Skin epidermis (tissue), 12 donors: Measurements from ENCODE around the gene PCNX1.
"Not testable (repeated sequence)": the region's sequence is repeated elsewhere in the genome, so short reads cannot be mapped to it uniquely, and the experiment has no call there.

Experiments used
- H3K27ac ChIP-seq, 21 experiments: fragments of 200-600 bp; sonication (generic) in 11 of 21; one replicate each; pipeline ENCODE4 v1.5.0; 2020; ENCODE audit warnings: mild to moderate bottlenecking in 3 of 21, inconsistent platforms in 2 of 21, moderate library complexity in 2 of 21
- H3K4me3 ChIP-seq, 7 experiments: fragments of 200-600 bp; sonication (generic) in 2 of 7; one replicate each; pipeline ENCODE4 v1.5.0; 2020; ENCODE audit warnings: inconsistent platforms in 2 of 7, mild to moderate bottlenecking in 2 of 7, moderate library complexity in 1 of 7

The PCNX1 gene

DNA sequence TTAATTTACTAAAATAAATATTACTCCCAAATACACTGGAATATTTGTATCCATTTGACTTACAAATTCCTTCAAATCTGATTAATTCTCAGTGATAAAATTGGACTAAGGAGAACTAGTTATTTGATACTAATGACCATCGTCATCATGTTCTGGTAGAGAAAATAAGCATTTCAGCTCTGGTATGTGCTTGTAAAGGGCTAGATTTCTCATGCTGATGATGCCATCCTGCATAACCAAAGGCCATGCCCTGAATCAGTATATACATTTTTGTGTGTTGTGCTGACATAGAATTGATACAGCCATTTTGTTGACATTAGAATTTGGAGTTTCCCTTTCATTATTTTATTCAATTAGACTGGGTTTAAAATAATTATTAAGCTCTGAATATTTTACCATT is 148.9 kb downstream of the PCNX1 start:
- Histone ChIP-seq H3K4me3 (no peak overlapping the region), H3K27ac (no peak overlapping the region)

DNA sequence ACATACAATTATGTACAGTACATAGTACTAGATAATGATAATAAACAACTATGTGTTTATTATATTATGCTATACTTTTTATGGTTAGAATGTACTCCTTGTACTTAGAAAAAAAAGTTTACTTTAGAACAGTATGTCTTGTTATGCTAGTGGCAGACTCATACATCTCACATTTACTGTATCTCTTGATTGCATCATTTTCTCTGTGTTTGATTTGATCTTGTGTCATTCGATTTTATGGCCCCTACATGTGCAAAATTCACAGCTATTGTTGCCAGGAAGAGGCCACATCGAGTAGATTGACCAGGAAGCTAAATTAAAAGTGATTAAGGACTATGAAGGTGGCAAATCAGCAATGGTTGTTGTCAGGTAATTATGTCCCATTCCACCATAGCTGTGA is 153.0 kb downstream of the PCNX1 start:
- no peak overlapping the region for H3K4me3 ChIP-seq
- H3K27ac ChIP-seq = no peak overlapping the region

DNA sequence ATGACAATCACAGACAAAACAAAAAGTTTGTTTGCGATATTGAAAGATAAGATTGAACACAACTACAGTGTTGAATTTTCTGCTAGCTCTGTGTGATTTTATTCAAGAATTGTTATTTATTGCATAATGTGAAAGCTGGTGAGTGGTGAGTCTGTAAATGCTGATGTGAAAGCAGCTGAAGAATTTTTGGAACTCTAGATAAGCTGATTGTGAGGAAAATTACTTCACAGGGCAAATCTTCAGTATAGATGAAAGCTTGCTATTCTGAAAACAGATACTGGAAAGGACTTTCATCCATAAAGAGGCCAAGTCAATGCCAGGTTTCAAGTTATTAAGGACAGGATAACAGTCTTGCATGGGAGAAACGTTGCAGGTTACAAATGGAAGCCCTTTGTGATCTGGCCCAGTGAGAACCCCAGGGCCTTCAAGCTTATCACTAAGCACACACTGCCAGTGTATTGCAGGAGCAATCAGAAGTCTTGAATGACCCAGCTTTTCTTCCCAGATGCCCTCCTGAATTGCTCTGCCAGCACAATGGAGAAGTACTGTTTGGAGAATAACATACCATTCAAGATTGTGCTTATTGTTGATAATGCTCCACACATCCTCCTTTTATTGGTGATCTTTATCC is 153.7 kb downstream of the PCNX1 start:
- H3K27ac ChIP-seq = no peak overlapping the region

DNA sequence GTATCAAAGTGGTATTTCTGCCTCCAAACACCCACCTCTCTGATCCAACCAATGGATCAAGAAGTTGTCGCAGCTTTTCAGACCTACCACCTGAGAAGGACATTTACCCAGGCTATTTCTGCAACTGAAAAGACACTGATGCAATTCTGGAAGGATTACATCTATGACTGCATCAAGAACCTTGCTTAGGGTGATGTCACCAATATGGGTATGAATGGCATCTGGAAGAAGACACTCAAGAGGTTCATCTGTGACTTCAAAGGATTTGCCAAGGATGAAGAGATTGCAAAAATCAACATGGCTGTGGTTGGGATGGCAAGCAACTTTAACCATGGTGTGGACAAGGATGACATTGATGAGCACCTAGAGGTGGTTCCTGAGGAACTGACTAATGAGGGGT is 154.2 kb downstream of the PCNX1 start:
- H3K4me3 ChIP-seq = no peak overlapping the region
- no peak overlapping the region for H3K27ac ChIP-seq

More for the DNA sequence above, 153.7 kb downstream of the PCNX1 start:
- no peak overlapping the region for H3K4me3 ChIP-seq

DNA sequence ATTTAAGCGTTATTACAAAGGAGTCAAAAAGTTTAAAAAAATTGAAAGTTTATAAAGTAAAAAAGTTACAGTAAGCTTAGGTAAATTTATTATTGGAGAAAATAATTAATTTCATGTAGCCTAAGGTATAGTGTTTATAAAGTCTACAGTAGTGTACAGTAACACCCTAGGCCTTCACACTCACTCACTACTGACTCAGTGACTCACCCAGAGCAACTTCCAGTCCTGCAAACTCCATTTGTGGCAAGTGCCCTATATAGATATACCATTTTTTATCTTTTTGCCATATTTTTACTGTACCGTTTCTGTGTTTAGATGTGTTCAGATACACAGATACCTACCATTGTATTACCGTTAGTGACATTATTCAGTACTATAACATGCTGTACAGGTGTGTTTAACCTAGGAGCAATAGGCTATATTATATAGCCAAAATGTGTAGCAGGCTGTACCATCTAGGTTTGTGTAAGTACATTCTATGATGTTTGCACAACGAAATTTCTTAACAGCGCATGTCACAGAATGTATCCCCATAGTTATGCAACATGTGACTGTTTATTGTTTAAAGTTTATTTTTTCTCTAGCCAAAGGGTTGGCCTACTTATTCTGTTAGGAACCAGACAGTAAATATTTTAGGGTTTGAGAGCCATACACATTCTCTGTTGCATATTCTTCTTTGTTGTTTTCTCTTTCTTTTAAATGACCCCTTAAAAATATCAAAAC is 155.5 kb downstream of the PCNX1 start:
- H3K27ac ChIP-seq = no peak overlapping the region
- H3K4me3 ChIP-seq = no peak overlapping the region

DNA sequence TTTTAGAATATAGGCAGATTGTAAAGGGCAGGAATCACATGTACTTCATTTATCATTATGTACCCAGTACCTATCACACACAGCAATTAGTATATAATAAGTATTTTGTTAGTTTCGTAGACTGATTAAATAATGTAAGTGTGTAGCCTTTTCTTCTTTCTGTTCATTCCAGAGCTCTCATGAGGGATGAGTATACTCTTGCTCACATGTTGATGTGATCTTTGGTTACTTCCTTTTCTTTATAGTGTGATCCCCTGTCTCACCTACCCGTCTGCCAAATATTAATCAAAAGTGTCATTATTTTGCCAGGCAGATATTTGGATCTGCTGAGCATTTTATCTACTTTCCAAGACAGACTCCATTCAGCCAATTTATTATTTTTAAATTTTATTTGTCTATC is 156.1 kb downstream of the PCNX1 start:
- H3K4me3 ChIP-seq = no peak overlapping the region
- H3K27ac ChIP-seq = no peak overlapping the region

DNA sequence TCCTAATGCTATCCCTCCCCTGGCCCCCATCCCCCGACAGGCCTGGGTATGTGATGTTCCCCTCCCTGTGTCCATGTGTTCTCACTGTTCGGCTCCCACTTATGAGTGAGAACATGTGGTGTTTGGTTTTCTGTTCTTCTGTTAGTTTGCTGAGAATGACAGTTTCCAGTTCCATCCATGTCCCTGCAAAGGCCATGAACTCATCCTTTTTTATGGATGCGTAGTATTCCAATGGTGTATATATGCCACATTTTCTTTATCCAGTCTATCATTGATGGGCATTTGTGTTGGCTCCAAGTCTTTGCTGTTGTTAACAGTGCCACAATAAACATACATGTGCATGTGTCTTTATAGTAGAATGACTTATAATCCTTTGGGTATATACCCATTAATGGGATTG is 157.5 kb downstream of the PCNX1 start:
- H3K4me3 ChIP-seq, H3K27ac ChIP-seq: not testable (repeated sequence)

DNA sequence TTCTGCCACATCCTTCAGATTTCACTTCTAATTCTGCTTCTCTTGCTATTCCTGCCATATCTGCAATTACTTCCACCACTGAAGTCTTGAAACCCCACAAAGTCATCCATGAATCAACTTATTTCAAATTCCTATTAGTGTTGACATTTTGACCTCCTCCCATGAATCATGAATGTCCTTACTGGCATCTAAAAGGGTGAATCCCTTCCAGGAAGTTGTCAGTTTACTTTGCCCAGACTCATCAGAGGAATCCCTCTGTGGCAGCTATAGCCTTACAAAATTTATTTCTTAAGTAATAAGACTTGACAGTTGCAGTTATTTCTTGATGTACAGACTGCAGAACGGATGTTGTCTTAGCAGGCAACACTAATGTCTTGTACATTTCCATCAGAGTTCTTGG is 162.9 kb downstream of the PCNX1 start:
- H3K27ac ChIP-seq = no peak overlapping the region
- H3K4me3 ChIP-seq = no peak overlapping the region

DNA sequence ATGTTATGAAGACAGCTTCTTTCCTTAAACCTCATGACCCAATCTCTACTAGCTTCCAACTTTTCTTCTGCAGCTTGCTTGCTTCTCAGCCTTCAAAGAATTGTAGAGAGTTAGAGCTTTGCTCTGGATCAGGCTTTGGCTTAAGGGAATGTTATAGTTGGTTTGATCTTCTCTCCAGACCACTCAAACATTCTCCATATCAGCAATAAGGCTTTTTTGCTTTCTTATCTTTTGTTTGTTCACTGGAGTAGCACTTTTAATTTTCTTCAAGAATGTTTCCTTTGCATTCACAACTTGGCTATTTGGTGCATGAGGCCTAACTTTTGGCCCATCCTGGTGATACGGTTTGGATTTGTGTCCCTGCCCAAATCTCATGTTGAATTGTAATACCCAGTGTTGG is 163.8 kb downstream of the PCNX1 start:
- Histone ChIP-seq H3K4me3 (no peak overlapping the region), H3K27ac (no peak overlapping the region)

DNA sequence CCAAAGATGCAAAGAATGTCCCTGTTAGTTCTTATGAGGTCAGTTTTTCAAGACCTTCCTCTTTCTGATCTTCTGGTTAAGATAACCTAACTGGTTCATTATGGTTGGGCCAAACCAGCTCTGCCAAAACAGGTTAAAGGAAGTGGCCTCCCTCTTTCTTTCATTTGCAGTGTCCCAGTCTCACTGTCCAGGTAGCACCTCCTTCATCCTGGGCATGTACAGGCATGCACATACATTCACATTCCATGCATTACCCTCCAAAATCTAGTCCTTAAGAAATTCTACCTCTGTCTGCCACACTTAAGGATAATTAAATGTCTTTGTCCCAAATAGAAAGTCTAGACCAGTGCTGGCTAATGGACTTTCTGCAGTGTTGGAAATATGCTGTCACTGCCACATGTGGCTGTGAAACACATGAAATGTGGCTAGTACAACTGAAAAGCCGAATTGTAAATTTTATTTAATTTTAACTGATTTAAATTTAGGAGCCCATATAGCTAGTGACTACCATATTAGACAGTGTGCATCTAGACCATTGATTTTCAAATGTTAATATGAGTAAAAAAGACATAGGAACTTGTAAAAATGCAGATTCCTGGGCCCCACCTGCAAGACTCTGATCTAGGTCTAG is 169.3 kb downstream of the PCNX1 start:
- Histone ChIP-seq H3K4me3 (no peak overlapping the region), H3K27ac (no peak overlapping the region)

DNA sequence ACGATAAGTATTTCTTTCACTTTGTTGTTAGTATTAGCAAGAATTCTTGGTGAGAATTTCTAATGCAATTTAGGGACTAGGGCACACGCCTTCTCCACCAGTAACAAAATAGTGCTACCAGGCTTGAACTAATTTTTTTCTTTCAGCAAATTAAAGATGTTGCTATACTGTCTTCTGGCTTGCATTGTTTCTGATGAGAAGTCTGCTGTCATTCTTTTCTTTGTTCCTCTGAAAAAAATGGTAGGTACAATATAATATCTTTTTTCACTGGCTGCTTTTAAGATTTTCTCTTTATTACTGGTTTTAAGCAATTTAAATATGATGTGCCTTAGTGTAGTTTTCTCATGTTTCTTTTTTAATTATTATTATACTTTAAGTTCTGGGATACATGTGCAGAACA is 171.2 kb downstream of the PCNX1 start:
- Histone ChIP-seq H3K27ac (no peak overlapping the region), H3K4me3 (no peak overlapping the region)

DNA sequence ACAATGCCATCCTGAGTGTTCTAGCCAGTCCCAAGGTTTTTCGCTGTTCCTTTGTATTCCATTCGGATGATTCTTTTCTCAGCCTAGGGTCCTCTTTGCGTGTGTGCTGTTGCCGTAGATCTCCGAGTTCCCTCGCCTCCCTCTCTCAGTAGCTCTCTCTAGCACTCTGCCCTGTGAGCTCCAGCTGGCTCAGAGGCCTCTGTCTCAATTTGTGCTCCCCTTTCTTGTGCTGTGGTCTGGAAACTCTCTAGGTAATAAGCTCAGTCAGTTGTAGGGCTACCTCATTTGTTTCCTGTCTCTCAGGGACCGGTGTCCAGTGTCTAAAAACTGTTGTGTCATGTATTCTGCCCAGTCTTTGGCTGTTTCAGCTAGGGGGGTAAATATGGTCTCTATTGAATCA is 179.3 kb downstream of the PCNX1 start:
- Histone ChIP-seq H3K27ac (no peak overlapping the region), H3K4me3 (no peak overlapping the region)

DNA sequence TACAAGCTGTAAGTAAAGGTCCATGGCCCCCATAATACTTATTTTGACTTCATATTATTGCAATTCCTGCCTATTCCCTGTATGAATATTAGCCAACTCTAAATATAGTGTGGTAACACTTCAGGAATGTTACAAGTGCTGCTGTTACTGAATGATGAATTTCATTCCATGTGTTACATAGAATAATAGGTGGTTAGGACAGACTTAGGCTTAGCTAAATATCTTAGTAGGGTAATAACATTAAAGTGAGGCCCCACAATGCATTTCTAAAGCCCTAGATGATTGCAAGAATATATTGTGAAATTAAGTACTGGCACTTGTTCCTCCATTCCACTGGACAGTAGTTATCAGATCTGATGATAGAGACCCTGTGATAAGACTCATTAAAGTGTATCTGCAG is 182.7 kb downstream of the PCNX1 start:
- H3K4me3 ChIP-seq = no peak overlapping the region
- no peak overlapping the region for H3K27ac ChIP-seq

DNA sequence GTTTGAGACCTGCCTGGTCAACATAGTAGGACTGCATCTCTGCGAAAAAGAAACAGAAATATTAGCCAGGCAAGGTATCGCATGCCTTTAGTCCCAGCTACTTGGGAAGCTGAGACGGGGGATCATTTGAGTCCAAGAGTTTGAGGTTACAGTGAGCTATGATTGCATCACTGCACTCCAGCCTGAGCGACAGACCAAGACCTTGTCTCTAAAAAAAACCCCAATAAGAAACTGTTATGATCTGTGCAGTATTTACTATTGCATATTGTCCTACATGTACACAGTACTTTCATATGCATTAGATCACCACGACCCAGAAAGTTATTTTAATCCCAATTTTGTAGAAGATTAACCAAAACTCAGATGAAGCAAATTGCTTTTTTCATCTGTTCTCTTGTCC is 187.5 kb downstream of the PCNX1 start:
- Histone ChIP-seq H3K4me3 (no peak overlapping the region), H3K27ac (no peak overlapping the region)

DNA sequence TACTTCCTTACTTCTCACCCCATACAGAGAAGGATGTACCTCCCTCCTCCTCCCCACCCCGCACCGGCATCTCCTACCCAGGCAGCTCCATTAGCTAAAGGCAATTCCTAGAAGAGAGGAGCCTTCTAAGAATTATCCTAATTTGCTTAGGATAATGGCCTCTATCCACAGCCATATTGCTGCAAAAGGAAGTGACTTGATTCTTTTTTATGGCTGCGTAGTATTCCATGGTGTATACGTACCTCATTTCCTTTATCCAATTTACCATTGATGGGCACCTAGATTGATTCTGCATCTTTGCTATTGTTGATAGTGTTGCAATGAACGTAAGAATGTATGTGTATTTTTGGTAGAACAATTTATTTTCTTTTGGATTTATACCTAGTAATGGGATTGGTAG is 189.7 kb downstream of the PCNX1 start:
- no peak overlapping the region for H3K27ac ChIP-seq
- H3K4me3 ChIP-seq = no peak overlapping the region

DNA sequence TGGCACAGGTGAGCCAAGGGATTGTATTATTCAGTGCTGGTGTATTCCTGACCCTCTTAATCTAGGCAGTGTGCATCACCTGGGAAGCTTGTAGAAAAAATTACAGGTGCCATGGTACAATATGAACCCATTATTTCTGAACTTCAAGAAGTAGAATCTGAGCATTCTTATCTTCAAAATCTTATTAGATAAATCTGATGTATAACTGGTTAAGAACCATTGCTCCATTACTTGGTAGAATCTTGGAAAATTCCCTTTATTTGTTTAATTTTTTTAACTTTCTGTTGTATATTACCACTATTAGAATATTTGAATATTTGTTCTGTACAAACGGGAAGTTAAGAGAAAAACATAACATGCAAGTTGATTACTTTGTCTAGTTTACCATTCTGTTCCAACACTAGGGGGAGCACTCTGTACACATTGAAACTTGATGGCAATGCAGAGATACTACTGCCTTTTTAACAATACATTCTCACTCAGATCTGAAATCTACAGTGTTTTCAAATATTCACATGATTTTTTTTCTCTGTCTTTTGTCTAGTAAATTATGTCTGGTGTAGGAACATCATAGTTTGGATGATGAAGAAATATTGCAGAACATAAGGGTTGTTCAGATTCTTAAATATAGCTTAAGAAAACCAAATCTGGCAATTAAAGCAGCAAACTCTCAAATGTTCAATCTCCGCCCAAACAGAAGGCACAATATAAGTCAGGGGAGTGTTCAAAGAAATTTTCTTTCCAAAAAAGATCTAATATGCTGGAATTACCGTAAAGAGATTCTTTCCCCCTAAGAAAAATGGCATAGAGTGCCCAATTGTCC is 196.6 kb downstream of the PCNX1 start:
- Histone ChIP-seq H3K4me3 (no peak overlapping the region), H3K27ac (no peak overlapping the region)

DNA sequence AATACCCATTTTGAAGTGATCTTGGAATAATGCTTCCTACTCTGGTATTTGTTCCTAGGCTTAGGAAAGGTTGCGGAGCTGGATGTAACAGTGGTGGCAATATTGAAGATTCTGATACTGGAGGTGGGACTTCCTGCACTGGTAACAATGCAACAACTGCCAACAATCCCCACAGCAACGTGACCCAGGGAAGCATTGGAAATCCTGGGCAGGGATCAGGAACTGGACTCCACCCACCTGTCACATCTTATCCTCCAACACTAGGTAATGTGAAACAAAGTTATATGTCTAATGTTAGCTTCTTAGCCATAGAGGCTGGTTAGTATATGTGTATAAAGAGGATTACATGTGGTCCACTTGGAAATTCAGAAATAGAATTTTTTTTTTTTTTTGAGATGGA is 197.9 kb downstream of the PCNX1 start:
- Histone ChIP-seq H3K27ac (no peak overlapping the region), H3K4me3 (no peak overlapping the region)

DNA sequence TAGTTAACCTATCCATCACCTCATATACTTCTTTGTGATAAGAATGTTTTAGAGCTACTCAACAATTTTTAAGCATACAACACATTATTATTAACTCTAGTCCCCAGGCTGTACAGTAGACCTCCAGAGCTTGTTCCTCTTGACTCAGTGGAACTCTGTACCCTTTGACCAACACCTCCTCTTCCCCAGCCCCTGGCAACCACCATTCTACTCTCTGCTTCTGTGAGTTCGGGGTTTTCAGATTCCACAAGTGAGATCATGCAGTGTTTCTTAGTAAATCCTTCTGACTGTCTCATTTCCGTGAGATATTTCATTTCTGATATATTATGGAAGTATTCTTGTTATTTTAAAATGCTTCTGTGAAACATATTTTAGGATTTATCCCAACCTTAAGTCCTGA is 200.7 kb downstream of the PCNX1 start:
- Histone ChIP-seq H3K27ac (no peak overlapping the region), H3K4me3 (no peak overlapping the region)

DNA sequence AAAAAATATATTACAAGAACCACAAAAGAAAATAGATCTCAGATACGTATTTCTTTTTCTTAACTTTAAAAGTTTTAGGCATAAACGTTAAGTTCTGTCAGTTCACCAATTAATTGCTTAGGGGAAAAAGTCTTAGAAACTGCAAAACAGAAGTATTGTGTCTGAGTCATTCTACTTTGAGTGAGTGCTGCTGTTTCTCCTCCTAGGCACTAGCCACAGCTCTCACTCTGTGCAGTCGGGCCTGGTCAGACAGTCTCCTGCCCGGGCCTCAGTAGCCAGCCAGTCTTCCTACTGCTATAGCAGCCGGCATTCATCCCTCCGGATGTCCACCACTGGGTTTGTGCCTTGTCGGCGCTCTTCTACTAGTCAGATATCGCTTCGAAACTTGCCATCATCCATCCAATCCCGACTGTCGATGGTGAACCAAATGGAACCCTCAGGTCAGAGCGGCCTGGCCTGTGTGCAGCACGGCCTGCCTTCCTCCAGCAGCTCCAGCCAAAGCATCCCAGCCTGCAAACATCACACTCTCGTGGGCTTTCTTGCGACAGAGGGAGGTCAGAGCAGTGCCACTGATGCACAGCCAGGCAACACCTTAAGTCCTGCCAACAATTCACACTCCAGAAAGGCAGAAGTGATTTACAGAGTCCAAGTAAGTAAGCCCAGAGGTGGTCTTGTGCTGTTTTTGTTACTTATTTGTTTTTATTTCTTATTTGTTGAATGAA is 201.3 kb downstream of the PCNX1 start:
- Histone ChIP-seq H3K27ac (no peak overlapping the region), H3K4me3 (no peak overlapping the region)

DNA sequence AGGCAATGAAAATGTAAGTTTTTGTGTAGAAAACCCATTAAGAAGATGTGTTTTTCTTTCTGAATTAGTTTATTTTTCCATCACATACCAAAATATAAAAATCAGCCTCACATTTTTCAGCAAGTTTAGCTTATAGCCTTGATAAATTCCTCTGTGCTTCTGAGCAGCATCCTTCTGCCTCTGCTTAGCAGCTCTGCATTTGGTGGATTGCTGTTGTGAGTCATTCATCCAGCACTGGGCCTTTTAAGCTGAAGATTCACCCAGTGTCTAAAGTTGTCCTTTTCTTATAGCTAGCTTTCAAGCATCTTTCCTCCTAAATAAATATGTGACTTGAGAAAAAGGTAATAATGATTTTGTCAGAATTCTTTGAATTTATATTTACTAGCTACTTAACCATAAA is 206.1 kb downstream of the PCNX1 start:
- H3K27ac ChIP-seq = no peak overlapping the region
- H3K4me3 ChIP-seq = no peak overlapping the region
